Parathyroid adenoma (tissue), 2 donors: ENCODE results near the gene NEK2.

Experiments used
- H2AFZ ChIP-seq: fragments of 300-600 bp; sonication (generic); one replicate; pipeline ENCODE4 v1.7.0; 2017; ENCODE audit warnings: antibody characterized with exemption, mild to moderate bottlenecking
- H3K27ac ChIP-seq: fragments of 300-600 bp; sonication (generic); one replicate; pipeline ENCODE4 v1.7.0; 2017
- H3K27me3 ChIP-seq: fragments of 300-600 bp; sonication (generic); one replicate; pipeline ENCODE4 v1.7.0; 2017; ENCODE audit warnings: low read length; ENCODE audit not compliant: control insufficient read depth, insufficient read depth
- H3K36me3 ChIP-seq: fragments of 300-600 bp; sonication (generic); one replicate; pipeline ENCODE4 v1.7.0; 2017; ENCODE audit warnings: low read length; ENCODE audit not compliant: control insufficient read depth, insufficient read depth
- H3K4me1 ChIP-seq: fragments of 300-600 bp; sonication (generic); one replicate; pipeline ENCODE4 v1.7.0; 2017; ENCODE audit warnings: control low read depth
- H3K4me2 ChIP-seq: fragments of 300-600 bp; sonication (generic); one replicate; pipeline ENCODE4 v1.7.0; 2017; ENCODE audit warnings: low read length
- H3K4me3 ChIP-seq: fragments of 300-600 bp; sonication (generic); one replicate; pipeline ENCODE4 v1.7.0; 2017; ENCODE audit warnings: low read depth, low read length
- H3K79me2 ChIP-seq: fragments of 300-600 bp; sonication (generic); one replicate; pipeline ENCODE4 v1.7.0; 2017; ENCODE audit warnings: control low read depth
- H3K9ac ChIP-seq: fragments of 300-600 bp; sonication (generic); one replicate; pipeline ENCODE4 v1.7.0; 2017; ENCODE audit warnings: mild to moderate bottlenecking
- H3K9me3 ChIP-seq: fragments of 300-600 bp; sonication (generic); one replicate; pipeline ENCODE4 v1.7.0; 2017; ENCODE audit warnings: low read length; ENCODE audit not compliant: control insufficient read depth
- TF ChIP-seq, protein P1 (sequence below): fragments of 300-600 bp; sonication (generic); IDR thresholded peaks from one replicate; pipeline ENCODE4 v1.7.0; 2017; ENCODE audit warnings: antibody characterized with exemption, mild to moderate bottlenecking
- donor health status: primary hyperparathyroidism.

NEK2 gene

DNA sequence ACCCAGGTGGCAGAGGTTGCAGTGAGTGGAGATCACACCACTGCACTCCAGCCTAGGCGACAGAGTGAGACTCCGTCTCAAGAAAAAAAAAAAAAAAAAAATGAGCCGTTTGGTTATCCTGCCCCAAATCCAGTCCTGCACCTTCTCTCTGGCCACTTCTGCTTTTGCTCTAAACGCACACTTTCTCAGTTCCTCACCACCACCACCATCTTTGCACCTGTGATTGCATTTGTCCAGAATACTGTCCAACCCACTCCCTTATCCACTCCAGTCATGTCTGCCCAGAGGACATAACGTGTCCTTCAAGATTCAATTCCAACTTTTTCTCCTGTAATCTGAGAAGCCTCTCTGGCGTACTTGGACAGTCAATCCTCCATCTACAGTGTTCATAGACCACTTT is 2.2 kb upstream of the NEK2 start:
- H3K27me3 ChIP-seq = no peaks in the 10 kb centered on the region
- no peak overlapping the region for H2AFZ ChIP-seq
- H3K79me2 ChIP-seq = no peaks in the 10 kb centered on the region
- H3K4me3 ChIP-seq = no peak overlapping the region
- no peaks in the 10 kb centered on the region for H3K4me1 ChIP-seq
- no peak overlapping the region for H3K27ac ChIP-seq
- H3K9ac ChIP-seq = no peak overlapping the region
- TF ChIP-seq, protein P1, sequence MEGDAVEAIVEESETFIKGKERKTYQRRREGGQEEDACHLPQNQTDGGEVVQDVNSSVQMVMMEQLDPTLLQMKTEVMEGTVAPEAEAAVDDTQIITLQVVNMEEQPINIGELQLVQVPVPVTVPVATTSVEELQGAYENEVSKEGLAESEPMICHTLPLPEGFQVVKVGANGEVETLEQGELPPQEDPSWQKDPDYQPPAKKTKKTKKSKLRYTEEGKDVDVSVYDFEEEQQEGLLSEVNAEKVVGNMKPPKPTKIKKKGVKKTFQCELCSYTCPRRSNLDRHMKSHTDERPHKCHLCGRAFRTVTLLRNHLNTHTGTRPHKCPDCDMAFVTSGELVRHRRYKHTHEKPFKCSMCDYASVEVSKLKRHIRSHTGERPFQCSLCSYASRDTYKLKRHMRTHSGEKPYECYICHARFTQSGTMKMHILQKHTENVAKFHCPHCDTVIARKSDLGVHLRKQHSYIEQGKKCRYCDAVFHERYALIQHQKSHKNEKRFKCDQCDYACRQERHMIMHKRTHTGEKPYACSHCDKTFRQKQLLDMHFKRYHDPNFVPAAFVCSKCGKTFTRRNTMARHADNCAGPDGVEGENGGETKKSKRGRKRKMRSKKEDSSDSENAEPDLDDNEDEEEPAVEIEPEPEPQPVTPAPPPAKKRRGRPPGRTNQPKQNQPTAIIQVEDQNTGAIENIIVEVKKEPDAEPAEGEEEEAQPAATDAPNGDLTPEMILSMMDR = no peak
- H3K4me2 ChIP-seq = no peak overlapping the region
- H3K9me3 ChIP-seq = no peaks in the 10 kb centered on the region
- H3K36me3 ChIP-seq = no peaks in the 10 kb centered on the region

DNA sequence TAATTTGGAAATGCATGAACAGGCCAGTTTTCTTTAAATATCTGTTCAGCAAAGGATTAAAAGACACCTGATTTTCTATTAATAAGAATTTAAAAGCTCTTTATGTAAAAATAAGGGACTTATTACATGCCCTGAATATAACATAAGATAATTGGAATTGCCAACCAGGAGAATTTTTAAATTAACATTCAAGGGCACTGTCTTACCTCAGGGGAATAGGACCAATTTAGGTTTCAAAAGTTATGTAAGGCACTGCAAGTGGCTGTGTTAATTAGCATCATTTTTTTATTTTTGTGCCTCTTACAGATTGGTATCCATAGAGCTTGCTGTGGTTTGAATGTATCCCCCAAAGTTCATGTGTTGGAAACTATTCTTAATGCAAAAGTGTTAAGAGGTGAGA is 1.3 kb upstream of the NEK2 start:
- H3K27me3 ChIP-seq = no peaks in the 10 kb centered on the region
- H3K4me1 ChIP-seq = no peaks in the 10 kb centered on the region
- TF ChIP-seq, protein P1 = no peak
- H3K4me3 ChIP-seq = no peak overlapping the region
- H3K9ac ChIP-seq = no peak overlapping the region
- H2AFZ ChIP-seq = no peak overlapping the region
- H3K4me2 ChIP-seq = no peak overlapping the region
- H3K9me3 ChIP-seq = no peaks in the 10 kb centered on the region
- H3K27ac ChIP-seq = no peak overlapping the region
- no peaks in the 10 kb centered on the region for H3K79me2 ChIP-seq
- no peaks in the 10 kb centered on the region for H3K36me3 ChIP-seq

DNA sequence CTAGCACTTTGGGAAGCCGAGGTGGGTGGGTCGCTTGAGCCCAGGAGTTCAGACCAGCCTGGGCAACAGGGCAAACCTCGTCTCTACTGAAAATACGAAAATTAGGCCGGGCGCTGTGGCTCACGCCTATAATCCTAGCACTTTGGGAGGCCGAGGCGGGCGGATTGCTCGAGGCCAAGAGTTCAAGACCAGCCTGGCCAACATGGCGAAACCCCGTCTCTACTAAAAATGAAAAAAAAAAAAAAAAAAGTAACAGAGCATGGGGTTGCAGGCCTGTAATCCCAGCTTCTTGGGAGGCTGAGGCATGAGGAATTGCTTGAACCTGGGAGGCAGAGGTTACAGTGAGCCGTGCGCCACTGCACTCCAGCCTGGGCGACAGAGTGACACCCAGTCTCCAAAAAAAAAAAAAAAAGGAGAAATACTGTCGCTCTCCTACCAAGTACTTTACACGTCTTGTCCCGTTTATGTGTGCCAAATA is 724 bp upstream of the NEK2 start:
- Histone ChIP-seq H3K4me3 (peak overlapping the region; percentile 55), H3K9ac (no peak overlapping the region), H2AFZ (peak overlapping the region; percentile 77), H3K27ac (no peak overlapping the region), H3K9me3 (no peaks in the 10 kb centered on the region), H3K27me3 (no peaks in the 10 kb centered on the region), H3K79me2 (no peaks in the 10 kb centered on the region), H3K4me2 (peak overlapping the region; percentile 91), H3K36me3 (no peaks in the 10 kb centered on the region), H3K4me1 (no peaks in the 10 kb centered on the region)
- TF ChIP-seq, protein P1 = no peak

DNA sequence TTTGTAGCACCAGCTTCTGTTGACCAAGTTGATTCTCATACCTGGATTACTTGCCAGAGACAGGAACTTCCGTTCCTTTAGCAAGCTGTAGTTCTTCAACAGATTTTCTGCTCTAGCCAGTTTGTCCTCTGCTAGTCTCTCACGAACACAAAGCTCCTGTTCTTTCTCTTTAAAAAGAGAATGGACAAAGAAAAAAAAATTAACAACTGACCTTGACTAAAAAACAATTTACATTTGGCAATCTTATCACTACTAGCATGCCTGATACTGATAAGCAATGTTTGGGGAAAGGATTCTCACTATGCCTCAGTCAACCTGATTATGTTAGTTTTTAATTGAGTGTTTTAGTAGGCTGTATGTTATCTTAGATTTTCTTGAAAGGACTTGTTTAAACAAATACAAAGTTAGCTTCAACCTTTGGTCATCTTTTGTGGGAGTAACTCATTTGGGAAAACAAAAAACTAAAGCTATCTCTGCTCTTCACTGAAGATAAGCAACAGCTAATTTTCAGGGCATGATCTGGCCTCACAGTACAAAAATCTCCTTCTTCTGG is 8.3 kb downstream of the NEK2 start:
- H3K4me3 ChIP-seq = no peak overlapping the region
- no peaks in the 10 kb centered on the region for H3K79me2 ChIP-seq
- no peaks in the 10 kb centered on the region for H3K9me3 ChIP-seq
- no peak overlapping the region for H3K27ac ChIP-seq
- no peaks in the 10 kb centered on the region for H3K27me3 ChIP-seq
- H3K4me1 ChIP-seq = no peaks in the 10 kb centered on the region
- H3K4me2 ChIP-seq = no peak overlapping the region
- TF ChIP-seq, protein P1 = no peak
- no peak overlapping the region for H2AFZ ChIP-seq
- no peaks in the 10 kb centered on the region for H3K36me3 ChIP-seq
- H3K9ac ChIP-seq = no peak overlapping the region

DNA sequence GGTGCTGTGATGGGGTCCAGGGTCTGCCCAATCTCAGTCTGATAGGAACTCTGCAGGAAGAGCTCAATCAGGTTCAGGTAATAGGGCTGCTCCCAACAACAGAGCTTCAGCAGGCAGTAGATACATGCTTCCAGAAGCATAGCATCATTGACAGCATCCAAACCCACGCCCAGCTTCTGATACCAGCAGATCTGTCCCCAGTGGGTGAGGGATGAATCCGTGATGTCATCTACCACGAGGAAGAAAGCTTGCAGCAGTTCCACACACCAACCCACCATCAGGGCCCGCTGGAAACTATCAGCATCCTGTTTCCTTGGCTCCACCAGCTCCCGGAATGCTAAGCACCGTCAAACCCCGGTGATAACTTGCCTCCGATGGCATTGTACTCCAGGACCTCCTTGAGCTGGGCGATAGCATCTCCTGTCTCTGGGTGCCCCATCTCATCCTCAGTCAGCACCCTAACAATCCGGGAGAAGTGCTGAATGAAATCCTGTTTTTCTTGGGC is 14.7 kb downstream of the NEK2 start:
- Histone ChIP-seq H3K4me2 (no peak overlapping the region), H2AFZ (no peak overlapping the region), H3K9ac (no peak overlapping the region), H3K9me3 (no peaks in the 10 kb centered on the region), H3K36me3 (no peaks in the 10 kb centered on the region), H3K79me2 (no peaks in the 10 kb centered on the region), H3K4me3 (no peak overlapping the region), H3K4me1 (no peaks in the 10 kb centered on the region), H3K27me3 (no peaks in the 10 kb centered on the region), H3K27ac (no peak overlapping the region)
- TF ChIP-seq, protein P1 = no peak
